ENCODE data around the gene CCDC33.
"Not testable (repeated sequence)": the region's sequence is repeated elsewhere in the genome, so short reads cannot be mapped to it uniquely, and the experiment has no call there.

CCDC33 gene

GRCh38 chr15:74357514-74357913 is 121.4 kb downstream of the CCDC33 start:
- not testable (repeated sequence) for H4K12ac ChIP-seq (ENCODE audit: low read depth, low read length); H2BK120ac ChIP-seq (ENCODE audit: insufficient read depth, low read length, poor library complexity); H3K36me3 ChIP-seq (ENCODE audit: control insufficient read depth in 1 of 2, insufficient read depth in 2 of 2, low read length in 2 of 2); H2BK12ac ChIP-seq (ENCODE audit: low read length); H3K4me1 ChIP-seq (ENCODE audit: control insufficient read depth in 1 of 2, insufficient read depth in 2 of 2, low read length in 2 of 2); H3K79me1 ChIP-seq (ENCODE audit: low read length); H4K8ac ChIP-seq (ENCODE audit: low read depth, low read length); H3K79me2 ChIP-seq (ENCODE audit: control insufficient read depth, insufficient read depth, low read length, poor library complexity); H3K27ac ChIP-seq (ENCODE audit: low read depth, low read length); H3K9me3 ChIP-seq (ENCODE audit: insufficient read depth, low read depth, low read length); H3K14ac ChIP-seq (ENCODE audit: low read length); H3K4ac ChIP-seq (ENCODE audit: low read depth, low read length); H3K4me3 ChIP-seq (ENCODE audit: low read depth, low read length); H2AK5ac ChIP-seq (ENCODE audit: low read length); H3K4me2 ChIP-seq (ENCODE audit: low read length); H2AFZ ChIP-seq (ENCODE audit: insufficient read depth, low read length, poor library complexity); H3K27me3 ChIP-seq (ENCODE audit: insufficient read depth, low read length); H3K9ac ChIP-seq (ENCODE audit: low read length); H3K23ac ChIP-seq (ENCODE audit: low read length); H3K18ac ChIP-seq (ENCODE audit: low read length)
- peak overlapping the region; percentile 40 for H2BK5ac ChIP-seq (ENCODE audit: low read depth, low read length, poor library complexity)
- WGBS (ENCODE audit: extremely low coverage, insufficient coverage, insufficient read length), result no CpG with 5 or more reads among the region's 7 CpGs
- H4K91ac ChIP-seq (ENCODE audit: low read depth, low read length), result peak overlapping the region; percentile 24
- DNase-seq, result peak; percentile 33 to 47

GRCh38 chr15:74359376-74359775 is 123.2 kb downstream of the CCDC33 start:
- H2BK120ac ChIP-seq (ENCODE audit: insufficient read depth, low read length, poor library complexity), result peak overlapping the region; percentile 1
- not testable (repeated sequence) for H4K12ac ChIP-seq (ENCODE audit: low read depth, low read length); H3K79me2 ChIP-seq (ENCODE audit: control insufficient read depth, insufficient read depth, low read length, poor library complexity); H3K27me3 ChIP-seq (ENCODE audit: insufficient read depth, low read length); H3K9me3 ChIP-seq (ENCODE audit: insufficient read depth, low read depth, low read length); DNase-seq; H3K14ac ChIP-seq (ENCODE audit: low read length); H3K36me3 ChIP-seq (ENCODE audit: control insufficient read depth in 1 of 2, insufficient read depth in 2 of 2, low read length in 2 of 2); H2AK5ac ChIP-seq (ENCODE audit: low read length); H3K4me1 ChIP-seq (ENCODE audit: control insufficient read depth in 1 of 2, insufficient read depth in 2 of 2, low read length in 2 of 2); H2AFZ ChIP-seq (ENCODE audit: insufficient read depth, low read length, poor library complexity); H3K9ac ChIP-seq (ENCODE audit: low read length); H3K4me2 ChIP-seq (ENCODE audit: low read length); H3K4me3 ChIP-seq (ENCODE audit: low read depth, low read length); H3K23ac ChIP-seq (ENCODE audit: low read length); H3K79me1 ChIP-seq (ENCODE audit: low read length)
- H2BK12ac ChIP-seq (ENCODE audit: low read length), result peak overlapping the region; percentile 24
- H3K27ac ChIP-seq (ENCODE audit: low read depth, low read length), result peak overlapping the region; percentile 77
- H4K91ac ChIP-seq (ENCODE audit: low read depth, low read length), result peak overlapping the region; percentile 81
- peak overlapping the region; percentile 21 for H3K4ac ChIP-seq (ENCODE audit: low read depth, low read length)
- peak overlapping the region; percentile 88 for H2BK5ac ChIP-seq (ENCODE audit: low read depth, low read length, poor library complexity)
- H3K18ac ChIP-seq (ENCODE audit: low read length), result peak overlapping the region; percentile 46
- WGBS (ENCODE audit: extremely low coverage, insufficient coverage, insufficient read length), result no CpG with 5 or more reads among the region's 6 CpGs
- peak overlapping the region; percentile 62 for H4K8ac ChIP-seq (ENCODE audit: low read depth, low read length)

DNA sequence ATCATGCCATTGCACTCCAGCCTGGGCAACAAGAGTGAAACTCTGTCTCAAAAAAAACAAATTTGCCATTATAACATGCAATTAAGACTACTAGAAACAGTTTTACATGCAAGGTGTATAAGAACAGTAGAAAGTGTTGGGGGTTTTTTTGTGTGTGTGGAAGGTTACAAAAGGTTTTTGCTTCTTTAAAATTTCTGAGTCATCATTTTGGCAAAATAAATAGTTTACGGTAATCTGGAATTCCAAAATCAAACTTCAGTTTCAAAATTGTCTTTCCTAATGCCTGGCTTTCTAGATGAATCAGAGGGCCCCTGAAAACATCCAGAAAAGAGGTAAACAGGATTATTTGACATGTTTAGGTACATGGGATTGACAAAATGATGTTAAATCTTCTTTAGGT is 124.7 kb downstream of the CCDC33 start:
- not testable (repeated sequence) for DNase-seq; H3K9me3 ChIP-seq (ENCODE audit: insufficient read depth, low read depth, low read length); H3K14ac ChIP-seq (ENCODE audit: low read length); H4K12ac ChIP-seq (ENCODE audit: low read depth, low read length); H3K36me3 ChIP-seq (ENCODE audit: control insufficient read depth in 1 of 2, insufficient read depth in 2 of 2, low read length in 2 of 2); H3K27ac ChIP-seq (ENCODE audit: low read depth, low read length); H3K4ac ChIP-seq (ENCODE audit: low read depth, low read length); H2BK12ac ChIP-seq (ENCODE audit: low read length); H4K8ac ChIP-seq (ENCODE audit: low read depth, low read length); H3K18ac ChIP-seq (ENCODE audit: low read length); H3K23ac ChIP-seq (ENCODE audit: low read length); H2BK5ac ChIP-seq (ENCODE audit: low read depth, low read length, poor library complexity); H3K4me3 ChIP-seq (ENCODE audit: low read depth, low read length); H3K79me2 ChIP-seq (ENCODE audit: control insufficient read depth, insufficient read depth, low read length, poor library complexity); H3K4me2 ChIP-seq (ENCODE audit: low read length); H2AK5ac ChIP-seq (ENCODE audit: low read length); H3K27me3 ChIP-seq (ENCODE audit: insufficient read depth, low read length); H2AFZ ChIP-seq (ENCODE audit: insufficient read depth, low read length, poor library complexity); H2BK120ac ChIP-seq (ENCODE audit: insufficient read depth, low read length, poor library complexity); H3K4me1 ChIP-seq (ENCODE audit: control insufficient read depth in 1 of 2, insufficient read depth in 2 of 2, low read length in 2 of 2); H3K9ac ChIP-seq (ENCODE audit: low read length)
- no CpG with 5 or more reads among the region's 1 CpG for WGBS (ENCODE audit: extremely low coverage, insufficient coverage, insufficient read length)
- Histone ChIP-seq H4K91ac (ENCODE audit: low read depth, low read length) (peak overlapping the region; percentile 79), H3K79me1 (ENCODE audit: low read length) (peaks cover 20% of the 10 kb centered on the region)

DNA sequence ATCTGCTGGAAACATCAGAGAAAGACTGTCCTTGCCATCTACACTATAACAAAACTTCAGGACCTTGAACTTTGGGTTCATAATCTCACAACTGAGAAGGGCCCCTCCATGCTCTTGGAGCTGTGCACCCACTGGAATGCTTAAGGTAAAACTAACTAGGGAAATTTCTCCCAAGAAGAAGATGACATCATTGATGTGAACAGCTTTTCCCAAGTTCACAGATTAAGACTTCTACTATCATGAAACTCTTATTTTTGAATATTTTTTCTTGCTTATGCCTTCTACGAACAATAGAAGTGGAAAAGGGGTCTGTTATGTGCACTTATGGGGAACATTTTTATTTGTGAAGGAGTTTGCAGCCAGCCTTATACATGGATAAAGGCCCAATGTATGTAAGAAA is 126.4 kb downstream of the CCDC33 start:
- H3K36me3 ChIP-seq (ENCODE audit: control insufficient read depth in 1 of 2, insufficient read depth in 2 of 2, low read length in 2 of 2), result peaks cover 0 to 1% of the 10 kb centered on the region in 2 experiments
- H2AFZ ChIP-seq (ENCODE audit: insufficient read depth, low read length, poor library complexity), result no peak overlapping the region
- no peak overlapping the region for H2BK120ac ChIP-seq (ENCODE audit: insufficient read depth, low read length, poor library complexity)
- H3K79me2 ChIP-seq (ENCODE audit: control insufficient read depth, insufficient read depth, low read length, poor library complexity), result peaks cover 12% of the 10 kb centered on the region
- WGBS (ENCODE audit: extremely low coverage, insufficient coverage, insufficient read length), result no CpG with 5 or more reads among the region's 1 CpG
- no peak overlapping the region for H4K91ac ChIP-seq (ENCODE audit: low read depth, low read length)
- no peak overlapping the region for H3K4me3 ChIP-seq (ENCODE audit: low read depth, low read length)
- no peak overlapping the region for H3K23ac ChIP-seq (ENCODE audit: low read length)
- H3K14ac ChIP-seq (ENCODE audit: low read length), result no peak overlapping the region
- no peak overlapping the region for H2BK12ac ChIP-seq (ENCODE audit: low read length)
- peaks cover 10 to 13% of the 10 kb centered on the region in 2 experiments for H3K4me1 ChIP-seq (ENCODE audit: control insufficient read depth in 1 of 2, insufficient read depth in 2 of 2, low read length in 2 of 2)
- no peak for DNase-seq
- H3K4ac ChIP-seq (ENCODE audit: low read depth, low read length), result no peak overlapping the region
- H3K9me3 ChIP-seq (ENCODE audit: insufficient read depth, low read depth, low read length), result no peaks in the 10 kb centered on the region
- H4K12ac ChIP-seq (ENCODE audit: low read depth, low read length), result no peak overlapping the region
- no peak overlapping the region for H2BK5ac ChIP-seq (ENCODE audit: low read depth, low read length, poor library complexity)
- H3K4me2 ChIP-seq (ENCODE audit: low read length), result no peak overlapping the region
- no peaks in the 10 kb centered on the region for H3K27me3 ChIP-seq (ENCODE audit: insufficient read depth, low read length)
- no peak overlapping the region for H3K27ac ChIP-seq (ENCODE audit: low read depth, low read length)
- H4K8ac ChIP-seq (ENCODE audit: low read depth, low read length), result no peak overlapping the region
- no peak overlapping the region for H3K9ac ChIP-seq (ENCODE audit: low read length)
- H2AK5ac ChIP-seq (ENCODE audit: low read length), result no peak overlapping the region
- no peak overlapping the region for H3K18ac ChIP-seq (ENCODE audit: low read length)
- H3K79me1 ChIP-seq (ENCODE audit: low read length), result peaks cover 25% of the 10 kb centered on the region
